ENCODE results near the gene CLDN7. TPM values are rescaled to one million over a fixed set of nuclear protein-coding genes. Genes with fewer than 3 reads are reported as not detected.

CLDN7 gene
- total RNA-seq, 1 donor from 2014 or later: 1.8 TPM

GRCh38 chr17:7238420-7239090, 23.7 kb downstream of the CLDN7 start:
- TF ChIP-seq, protein P1, sequence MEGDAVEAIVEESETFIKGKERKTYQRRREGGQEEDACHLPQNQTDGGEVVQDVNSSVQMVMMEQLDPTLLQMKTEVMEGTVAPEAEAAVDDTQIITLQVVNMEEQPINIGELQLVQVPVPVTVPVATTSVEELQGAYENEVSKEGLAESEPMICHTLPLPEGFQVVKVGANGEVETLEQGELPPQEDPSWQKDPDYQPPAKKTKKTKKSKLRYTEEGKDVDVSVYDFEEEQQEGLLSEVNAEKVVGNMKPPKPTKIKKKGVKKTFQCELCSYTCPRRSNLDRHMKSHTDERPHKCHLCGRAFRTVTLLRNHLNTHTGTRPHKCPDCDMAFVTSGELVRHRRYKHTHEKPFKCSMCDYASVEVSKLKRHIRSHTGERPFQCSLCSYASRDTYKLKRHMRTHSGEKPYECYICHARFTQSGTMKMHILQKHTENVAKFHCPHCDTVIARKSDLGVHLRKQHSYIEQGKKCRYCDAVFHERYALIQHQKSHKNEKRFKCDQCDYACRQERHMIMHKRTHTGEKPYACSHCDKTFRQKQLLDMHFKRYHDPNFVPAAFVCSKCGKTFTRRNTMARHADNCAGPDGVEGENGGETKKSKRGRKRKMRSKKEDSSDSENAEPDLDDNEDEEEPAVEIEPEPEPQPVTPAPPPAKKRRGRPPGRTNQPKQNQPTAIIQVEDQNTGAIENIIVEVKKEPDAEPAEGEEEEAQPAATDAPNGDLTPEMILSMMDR (IDR thresholded peaks at IDR 0.05): no peak
- intact Hi-C loops (cut with micrococcal nuclease): loop anchor here (1.0 to 5.0 kb wide), 8 partner anchors 24 to 604 kb away; partner anchors contain the start of genes EIF5A, NEURL4, POLR2A and TP53
- ChIA-PET CTCF (interaction anchor here (0.8 to 1.1 kb wide), 3 partner anchors 17 to 28 kb away, joined by 3 read pairs; no protein-coding TSS in a partner anchor), POLR2A (interaction anchor here (0.5 to 15.0 kb wide), 21 partner anchors 12 to 935 kb away, joined by 3 to 245 read pairs (median 4); partner anchors contain the start of genes ACADVL, ACAP1, CTDNEP1 and DLG4)
- no peak for ATAC-seq (ENCODE audit: low read depth)
- peak overlapping the region; percentile 100 for H3K27ac Mint-ChIP-seq
- DNase-seq: no peak
- H3K4me3 Mint-ChIP-seq: peak overlapping the region; percentile 99
- H3K36me3 Mint-ChIP-seq (ENCODE audit: low read depth): peaks cover 70% of the 10 kb centered on the region
- H3K27me3 Mint-ChIP-seq: no peaks in the 10 kb centered on the region
- peaks cover 68% of the 10 kb centered on the region for H3K4me1 Mint-ChIP-seq
- H3K9me3 Mint-ChIP-seq: no peaks in the 10 kb centered on the region

- intact Hi-C loops (cut with micrococcal nuclease): loop anchor here (2.0 to 5.0 kb wide), 5 partner anchors 33 to 449 kb away; partner anchors contain the start of genes EIF5A, NEURL4, TP53 and WRAP53
- peaks cover 69% of the 10 kb centered on the region for H3K4me1 Mint-ChIP-seq
- DNase-seq: peak; percentile 73
- ATAC-seq (ENCODE audit: low read depth): peak; percentile 11
- H3K27ac Mint-ChIP-seq: peak overlapping the region; percentile 100
- POLR2A ChIA-PET: interaction anchor here (0.5 to 15.0 kb wide), 21 partner anchors 12 to 935 kb away, joined by 3 to 245 read pairs (median 4); partner anchors contain the start of genes ACADVL, ACAP1, CTDNEP1 and DLG4
- H3K9me3 Mint-ChIP-seq: no peaks in the 10 kb centered on the region
- no peaks in the 10 kb centered on the region for H3K27me3 Mint-ChIP-seq
- peak overlapping the region; percentile 99 for H3K4me3 Mint-ChIP-seq
- CTCF ChIA-PET: interaction anchor here (1.0 to 1.1 kb wide), 2 partner anchors 17 to 28 kb away, joined by 3 read pairs; no protein-coding TSS in a partner anchor
- peaks cover 67% of the 10 kb centered on the region for H3K36me3 Mint-ChIP-seq (ENCODE audit: low read depth)
- TF ChIP-seq, protein P1 (IDR thresholded peaks at IDR 0.05): no peak
These were observed 24.4 kb downstream of the CLDN7 start for GRCh38 chr17:7237761-7238419.

- TF ChIP-seq, protein P1 (IDR thresholded peaks at IDR 0.05): no peak
- Mint-ChIP-seq H3K27ac (peak overlapping the region; percentile 90), H3K9me3 (no peaks in the 10 kb centered on the region), H3K4me1 (peaks cover 71% of the 10 kb centered on the region), H3K27me3 (no peaks in the 10 kb centered on the region), H3K4me3 (peak overlapping the region; percentile 99), H3K36me3 (ENCODE audit: low read depth) (peaks cover 64% of the 10 kb centered on the region)
- DNase-seq (no peak), ATAC-seq (ENCODE audit: low read depth) (no peak)
- intact Hi-C loops (cut with micrococcal nuclease): loop anchor here (5.0 kb wide), 1 partner anchor 450 kb away; the partner anchor contains the start of genes TP53 and WRAP53
- ChIA-PET CTCF (no interaction called here), POLR2A (interaction anchor here (0.6 to 15.0 kb wide), 14 partner anchors 13 to 936 kb away, joined by 3 to 245 read pairs (median 6); partner anchors contain the start of genes ACADVL, ACAP1, CTDNEP1 and DLG4)
These were observed 25.0 kb downstream of the CLDN7 start for GRCh38 chr17:7237266-7237760.

- peak overlapping the region; percentile 90 for H3K27ac Mint-ChIP-seq
- H3K27me3 Mint-ChIP-seq: no peaks in the 10 kb centered on the region
- ChIA-PET CTCF (no interaction called here), POLR2A (interaction anchor here (0.8 to 15.0 kb wide), 5 partner anchors 13 to 936 kb away, joined by 3 to 245 read pairs (median 4); partner anchors contain the start of genes ACADVL, CTDNEP1, DLG4 and ELP5)
- ATAC-seq (ENCODE audit: low read depth): no peak
- DNase-seq: no peak
- peaks cover 71% of the 10 kb centered on the region for H3K4me1 Mint-ChIP-seq
- no peaks in the 10 kb centered on the region for H3K9me3 Mint-ChIP-seq
- H3K4me3 Mint-ChIP-seq: peak overlapping the region; percentile 99
- TF ChIP-seq, protein P1 (IDR thresholded peaks at IDR 0.05): no peak
- peaks cover 60% of the 10 kb centered on the region for H3K36me3 Mint-ChIP-seq (ENCODE audit: low read depth)
- intact Hi-C loops (cut with micrococcal nuclease): loop anchor here (5.0 kb wide), 1 partner anchor 450 kb away; the partner anchor contains the start of genes TP53 and WRAP53
These were observed 25.5 kb downstream of the CLDN7 start for GRCh38 chr17:7236808-7237207.

Data from activated B cell treated with CpG ODN at 0.5 μM for 24 hours (primary cell).